Subcutaneous adipose tissue (tissue), 4 donors: ENCODE results near the gene CD38. TPM values are rescaled to one million over a fixed set of nuclear protein-coding genes. Genes with fewer than 3 reads are reported as not detected.

Source experiments
- CTCF ChIP-seq: fragments of 450-650 bp; IDR thresholded peaks from one replicate; pipeline ENCODE4 v1.5.1; 2016; ENCODE audit warnings: low read depth, mild to moderate bottlenecking, control low read depth, antibody characterized with exemption, moderate library complexity
- total RNA-seq, 4 donors: library from RNA; depleted of rRNA; stranded (reverse); fragments of >200 nt; gene quantifications; one replicate each; pipeline ENCODE4 v1.1.0, GENCODE V29; 2016

The CD38 gene
- total RNA-seq, 4 donors from 2014 or later = 10.2 to 42.1 (median 15.4) TPM

GRCh38 chr4:15786743-15787142 is 8.6 kb downstream of the CD38 start:
- TF ChIP-seq CTCF = no peak

GRCh38 chr4:15792974-15793373 is 14.8 kb downstream of the CD38 start:
- TF ChIP-seq CTCF = no peak

- no peak for TF ChIP-seq CTCF
These were observed 15.6 kb downstream of the CD38 start for GRCh38 chr4:15793506-15794363.

GRCh38 chr4:15794426-15794825 is 16.3 kb downstream of the CD38 start:
- no peak for TF ChIP-seq CTCF

- no peak for TF ChIP-seq CTCF
These were observed 16.8 kb downstream of the CD38 start for GRCh38 chr4:15794905-15795304.

- no peak for TF ChIP-seq CTCF
These were observed 19.2 kb downstream of the CD38 start for GRCh38 chr4:15797320-15797719.

GRCh38 chr4:15799141-15799540 is 21.0 kb downstream of the CD38 start:
- no peak for TF ChIP-seq CTCF
